ENCODE data around the gene CDT1. TPM values are rescaled to one million over a fixed set of nuclear protein-coding genes. Genes with fewer than 3 reads are reported as not detected.
A peak's percentile ranks its signal among the peaks of the same experiment; 100 is the strongest.

Gene CDT1
- total RNA-seq, 4 donors from 2014 or later, result 7.9 to 28.1 (median 10.1) TPM

DNA sequence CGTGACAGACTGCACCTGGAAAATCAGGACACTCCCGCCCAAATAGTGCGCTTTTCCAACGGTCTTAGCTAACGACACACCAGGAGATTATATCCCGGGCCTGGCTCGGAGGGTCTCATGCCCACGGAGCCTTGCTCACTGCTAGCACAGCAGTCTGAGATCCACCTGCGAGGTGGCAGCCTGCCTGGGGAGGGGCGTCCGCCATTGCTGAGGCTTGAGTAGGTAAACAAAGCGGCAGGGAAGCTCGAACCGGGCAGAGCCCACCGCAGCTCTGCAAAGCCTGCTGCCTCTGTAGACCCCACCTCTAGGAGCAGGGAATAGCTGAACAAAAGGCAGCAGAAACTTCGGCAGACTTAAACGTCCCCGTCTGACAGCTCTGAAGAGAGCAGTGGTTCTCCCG lies 48.0 kb downstream of the CDT1 start:
- no peaks in the 10 kb centered on the region for H3K9me3 ChIP-seq
- no peak for TF ChIP-seq POLR2A (IDR thresholded peaks at IDR 0.05)
- TF ChIP-seq, protein P1, sequence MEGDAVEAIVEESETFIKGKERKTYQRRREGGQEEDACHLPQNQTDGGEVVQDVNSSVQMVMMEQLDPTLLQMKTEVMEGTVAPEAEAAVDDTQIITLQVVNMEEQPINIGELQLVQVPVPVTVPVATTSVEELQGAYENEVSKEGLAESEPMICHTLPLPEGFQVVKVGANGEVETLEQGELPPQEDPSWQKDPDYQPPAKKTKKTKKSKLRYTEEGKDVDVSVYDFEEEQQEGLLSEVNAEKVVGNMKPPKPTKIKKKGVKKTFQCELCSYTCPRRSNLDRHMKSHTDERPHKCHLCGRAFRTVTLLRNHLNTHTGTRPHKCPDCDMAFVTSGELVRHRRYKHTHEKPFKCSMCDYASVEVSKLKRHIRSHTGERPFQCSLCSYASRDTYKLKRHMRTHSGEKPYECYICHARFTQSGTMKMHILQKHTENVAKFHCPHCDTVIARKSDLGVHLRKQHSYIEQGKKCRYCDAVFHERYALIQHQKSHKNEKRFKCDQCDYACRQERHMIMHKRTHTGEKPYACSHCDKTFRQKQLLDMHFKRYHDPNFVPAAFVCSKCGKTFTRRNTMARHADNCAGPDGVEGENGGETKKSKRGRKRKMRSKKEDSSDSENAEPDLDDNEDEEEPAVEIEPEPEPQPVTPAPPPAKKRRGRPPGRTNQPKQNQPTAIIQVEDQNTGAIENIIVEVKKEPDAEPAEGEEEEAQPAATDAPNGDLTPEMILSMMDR (IDR thresholded peaks at IDR 0.05), result no peak
- H3K27me3 ChIP-seq, result no peaks in the 10 kb centered on the region
- H3K4me3 ChIP-seq, result no peak overlapping the region
- no peak overlapping the region for H3K27ac ChIP-seq
- H3K36me3 ChIP-seq, result peaks cover 0 to 6% (median 0%) of the 10 kb centered on the region in 3 donors
- no peak for DNase-seq
- H3K4me1 ChIP-seq, result peaks cover 0 to 24% (median 10%) of the 10 kb centered on the region in 4 donors

DNA sequence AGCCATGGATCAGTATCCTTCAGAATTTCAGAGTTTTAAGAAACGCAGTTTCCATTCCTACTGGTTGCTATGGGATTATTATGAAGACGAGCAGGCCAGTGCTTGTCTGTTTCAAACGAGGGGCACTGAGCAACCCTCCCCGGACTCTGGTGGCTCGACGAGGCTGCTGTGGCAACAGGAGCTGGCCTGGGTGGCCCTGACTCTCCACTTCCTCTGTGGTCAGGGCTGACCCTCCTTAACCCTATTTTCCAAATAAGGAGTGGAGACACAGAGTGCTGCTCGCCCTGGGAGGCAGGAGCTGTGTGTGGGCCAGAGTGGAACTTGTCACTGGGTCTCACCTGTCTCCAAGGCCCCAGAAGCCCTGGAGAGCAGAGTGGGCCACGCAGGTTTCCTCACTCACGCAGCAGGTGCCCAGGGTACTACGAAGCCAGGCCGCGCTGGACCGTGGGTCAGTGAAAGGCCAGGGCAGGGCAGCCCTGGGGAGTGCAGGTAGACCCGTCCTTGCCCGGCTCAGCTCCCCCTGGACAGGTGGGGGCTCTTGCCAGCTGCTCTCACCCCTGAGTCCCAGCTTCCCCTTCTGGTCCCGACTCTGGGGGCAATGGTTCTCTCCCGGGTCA lies 49.8 kb downstream of the CDT1 start:
- no peak for DNase-seq
- no peaks in the 10 kb centered on the region for H3K9me3 ChIP-seq
- H3K27me3 ChIP-seq, result no peaks in the 10 kb centered on the region
- H3K27ac ChIP-seq, result peak overlapping the region in 2 of 4 donors; percentile 31 to 52
- H3K36me3 ChIP-seq, result peaks cover 0 to 6% (median 0%) of the 10 kb centered on the region in 3 donors
- peaks cover 0 to 30% (median 14%) of the 10 kb centered on the region in 4 donors for H3K4me1 ChIP-seq
- no peak overlapping the region for H3K4me3 ChIP-seq
- TF ChIP-seq POLR2A (IDR thresholded peaks at IDR 0.05), result no peak
- TF ChIP-seq, protein P1 (IDR thresholded peaks at IDR 0.05), result no peak

GRCh38 chr16:88854306-88855111 lies 50.9 kb downstream of the CDT1 start:
- Histone ChIP-seq H3K27ac (peak overlapping the region in 2 of 4 donors; percentile 27 to 40), H3K9me3 (no peaks in the 10 kb centered on the region), H3K4me3 (no peak overlapping the region), H3K36me3 (peaks cover 0 to 13% (median 0%) of the 10 kb centered on the region in 3 donors), H3K4me1 (peaks cover 0 to 32% (median 14%) of the 10 kb centered on the region in 4 donors), H3K27me3 (no peaks in the 10 kb centered on the region)
- TF ChIP-seq, protein P1 (IDR thresholded peaks at IDR 0.05), result no peak
- TF ChIP-seq POLR2A (IDR thresholded peaks at IDR 0.05), result no peak
- DNase-seq, result peak; percentile 51 to 69 (median 60)

DNA sequence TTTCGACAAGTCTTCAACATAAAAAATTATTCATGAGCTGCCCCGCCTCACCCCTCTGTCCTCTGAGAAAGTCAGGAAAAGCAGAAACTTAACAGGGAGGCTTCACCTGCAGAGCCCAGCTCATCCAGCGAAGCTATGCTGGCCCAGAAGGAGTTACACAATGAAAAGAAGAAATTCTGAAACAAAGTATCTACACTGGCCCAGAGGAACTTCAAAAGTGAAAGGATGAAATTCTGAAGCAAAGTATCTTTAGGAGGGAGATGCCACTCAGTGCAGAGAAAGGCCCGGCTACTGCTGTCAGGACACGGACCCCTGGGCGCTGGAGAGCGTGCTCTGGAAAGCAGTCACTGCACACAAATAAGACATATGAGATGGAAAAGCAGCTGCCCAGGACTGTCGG lies 51.6 kb downstream of the CDT1 start:
- Histone ChIP-seq H3K4me1 (peaks cover 0 to 32% (median 14%) of the 10 kb centered on the region in 4 donors), H3K27me3 (no peaks in the 10 kb centered on the region), H3K4me3 (no peak overlapping the region), H3K36me3 (peaks cover 0 to 20% (median 0%) of the 10 kb centered on the region in 3 donors), H3K9me3 (no peaks in the 10 kb centered on the region), H3K27ac (peak overlapping the region in 1 of 4 donors; percentile 89)
- DNase-seq, result no peak
- TF ChIP-seq, protein P1 (IDR thresholded peaks at IDR 0.05), result no peak
- TF ChIP-seq POLR2A (IDR thresholded peaks at IDR 0.05), result no peak

DNA sequence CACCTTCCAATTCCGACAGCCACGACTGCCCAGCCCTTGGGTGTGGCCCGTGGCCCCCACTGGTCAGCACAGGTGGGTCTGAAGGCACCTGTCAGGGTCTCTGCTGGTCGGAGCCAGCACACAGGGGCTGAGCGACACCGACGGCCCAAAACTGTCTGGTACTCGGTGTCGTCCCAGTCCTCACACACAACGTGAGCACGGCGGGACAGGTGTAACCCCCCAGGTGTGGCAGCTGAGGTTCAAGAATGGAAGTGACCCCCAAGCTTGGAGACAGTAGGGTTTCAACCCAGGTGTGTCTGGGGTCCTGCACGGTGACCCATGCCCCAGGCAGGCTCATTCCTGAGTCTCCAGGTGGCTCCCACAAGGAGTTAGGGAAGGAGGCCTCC lies 52.1 kb downstream of the CDT1 start:
- peak overlapping the region; percentile 84 to 89 (median 86) for H3K27ac ChIP-seq

More for the DNA sequence above, 52.1 kb downstream of the CDT1 start:
- TF ChIP-seq POLR2A (IDR thresholded peaks at IDR 0.05), result no peak
- TF ChIP-seq, protein P1 (IDR thresholded peaks at IDR 0.05), result no peak
- no peaks in the 10 kb centered on the region for H3K27me3 ChIP-seq
- DNase-seq, result no peak
- H3K9me3 ChIP-seq, result no peaks in the 10 kb centered on the region
- H3K4me1 ChIP-seq, result peaks cover 0 to 32% (median 14%) of the 10 kb centered on the region in 4 donors
- H3K36me3 ChIP-seq, result peaks cover 0 to 25% (median 0%) of the 10 kb centered on the region in 3 donors
- peak overlapping the region; percentile 81 to 95 (median 93) for H3K4me3 ChIP-seq

Data from Peyer's patch (tissue), 4 donors.